Heart left ventricle (tissue), 16 donors: ENCODE data around the gene BICDL1. TPM values are rescaled to one million over a fixed set of nuclear protein-coding genes. Genes with fewer than 3 reads are reported as not detected.

Experiments used
- ATAC-seq, 4 donors: fragments of 200-7000 bp; cut with Tn5 transposase; one replicate each; pipeline ENCODE4 v1.9.1; 2020 to 2022; ENCODE audit warnings: moderate library complexity in 4 of 4, mild to moderate bottlenecking in 3 of 4, moderate number of reproducible peaks in 1 of 4
- DNase-seq, 5 donors: peaks; one replicate each; pipeline ENCODE4 v3.0.0-alpha.2; 2020
- H3K27ac ChIP-seq, 12 donors: fragments of 200-600 bp; sonication (generic) in 4 of 12; one replicate each; pipeline versions ENCODE4 v1.5.0 to v1.8.0; 2016 to 2022; ENCODE audit warnings: mild to moderate bottlenecking in 2 of 12
- H3K27me3 ChIP-seq, 9 donors: fragments of 200-600 bp; sonication (generic) in 2 of 9; one replicate each; pipeline versions ENCODE4 v1.5.1 to v1.8.0; 2016 to 2022; ENCODE audit warnings: mild to moderate bottlenecking in 3 of 9
- H3K36me3 ChIP-seq, 9 donors: fragments of 200-600 bp; sonication (generic) in 2 of 9; one replicate each; pipeline versions ENCODE4 v1.5.0 to v1.8.0; 2018 to 2022; ENCODE audit warnings: mild to moderate bottlenecking in 2 of 9
- H3K4me1 ChIP-seq, 12 donors: fragments of 200-600 bp; sonication (generic) in 4 of 12; one replicate each; pipeline versions ENCODE4 v1.5.0 to v1.8.0; 2016 to 2022; ENCODE audit warnings: mild to moderate bottlenecking in 3 of 12
- H3K4me3 ChIP-seq, 12 donors: fragments of 200-600 bp; sonication (generic) in 4 of 12; one replicate each; pipeline versions ENCODE4 v1.5.0 to v1.8.0; 2017 to 2022; ENCODE audit warnings: mild to moderate bottlenecking in 9 of 12, moderate library complexity in 4 of 12
- H3K9me3 ChIP-seq, 12 donors: fragments of 200-600 bp; sonication (generic) in 4 of 12; one replicate each; pipeline versions ENCODE4 v1.5.0 to v1.8.0; 2016 to 2022; ENCODE audit warnings: mild to moderate bottlenecking in 1 of 12
- CTCF ChIP-seq, 12 donors: fragments of 200-600 bp; sonication (generic) in 4 of 12; IDR thresholded peaks; one replicate each; pipeline versions ENCODE4 v1.5.0 to v1.8.0; 2018 to 2022; ENCODE audit warnings: antibody characterized with exemption in 12 of 12, mild to moderate bottlenecking in 5 of 12
- POLR2A ChIP-seq, 2 donors: fragments of 450-650 bp; IDR thresholded peaks; one replicate each; pipeline ENCODE4 v1.6.1; 2017; ENCODE audit warnings: antibody characterized with exemption in 2 of 2, mild to moderate bottlenecking in 2 of 2, moderate library complexity in 2 of 2
- WGBS, 4 donors: extraction: QIAGEN DNeasy Blood & Tissue Kit in 2 of 4; methylation state at CpG; one replicate each; pipeline versions ENCODE4 v1.1.5 to v1.1.7; 2013 to 2018; 5-methylcytosine and 5-hydroxymethylcytosine counted together
- intact Hi-C, 10 donors: fragments of 100-400 bp; cut with DNase I; formaldehyde crosslinking; loops; one replicate each; pipeline versions ENCODE4 v1.11.1 to v1.14.2; 2022
- polyA plus RNA-seq, 2 donors: library from polyadenylated mRNA; stranded (reverse); fragments of 200-250 nt; gene quantifications; one replicate each; pipeline ENCODE4 v1.2.3, GENCODE V29; 2013
- total RNA-seq, 9 donors: library from RNA; depleted of rRNA in 2 of 9; stranded (reverse); fragments of >200 nt in 2 of 9; fragmentation: NEBNext Ultra II Directional in 3 of 9; extraction: Animal tissue kit (Norgen Biotek cat#: 25700) in 3 of 9; gene quantifications; one replicate each; pipeline versions ENCODE4 v1.1.0 to v1.2.4, GENCODE V29; 2016 to 2023
- donor health status: ischemic (EF 13 %, LVEDD 7.1; RV severe dilation, severe dysfunction).
- donor health status: healthy with polysubstance abuse.
- donor health status: DM: no; HTN: yes; CAD: no.
- donor health status: DM: no; HTN: no; CAD: no.
- donor health status: ischemic (EF 25% LVEDD 6.9; RV normal size, moderate dysfunction).
- donor health status: ischemic (EF 25% LVEDD 5.7; RV mildly dilated, moderate dysfunction).
- donor health status: healthy.
- donor health status: DM: yes; HTN: yes; CAD: no.
- donor health status: ischemic (EF 35%, LVEDD 5.7; RV mildly dilated, moderate dysfunction).
- donor health status: nonischemic (EF 11% LVEDD 7.7; RV severe dilation, severe dysfunction).
- donor health status: DM: yes; HTN: yes; CAD: no.
- donor health status: PGD.
- donor health status: ischemic (EF 29% LVEDD 5.4; RV normal size, mild dysfunction).
- donor health status: nonischemic (EF 23%, LVEDD 6.1; RV moderate dilation, normal function).

The BICDL1 gene
- total and polyA plus RNA-seq, 11 donors: 0.12 to 28.0 (median 0.30) TPM; not detected in 4

GRCh38 chr12:120047072-120047471 lies 58.0 kb downstream of the BICDL1 start:
- H3K9me3 ChIP-seq: peaks cover 0 to 3% (median 0%) of the 10 kb centered on the region in 12 donors
- intact Hi-C loops: no loop called here
- no peaks in the 10 kb centered on the region for H3K36me3 ChIP-seq
- DNase-seq (no peak), ATAC-seq (no peak)
- H3K27ac ChIP-seq: no peak overlapping the region
- WGBS, 4 donors: 90 to 100% (median 97%) methylated on average over 1 of the region's 1 CpG
- H3K27me3 ChIP-seq: peaks cover 0 to 1% (median 0%) of the 10 kb centered on the region in 9 donors
- H3K4me1 ChIP-seq: no peaks in the 10 kb centered on the region
- no peak overlapping the region for H3K4me3 ChIP-seq
- TF ChIP-seq CTCF (IDR thresholded peaks at IDR 0.05): no peak
- TF ChIP-seq POLR2A (IDR thresholded peaks at IDR 0.05): no peak

GRCh38 chr12:120048263-120048662 lies 59.2 kb downstream of the BICDL1 start:
- DNase-seq: no peak
- ATAC-seq: no peak
- no peaks in the 10 kb centered on the region for H3K4me1 ChIP-seq
- H3K4me3 ChIP-seq: no peak overlapping the region
- H3K27me3 ChIP-seq: no peaks in the 10 kb centered on the region
- H3K36me3 ChIP-seq: no peaks in the 10 kb centered on the region
- peaks cover 0 to 3% (median 0%) of the 10 kb centered on the region in 12 donors for H3K9me3 ChIP-seq
- TF ChIP-seq POLR2A (IDR thresholded peaks at IDR 0.05): no peak
- no peak for TF ChIP-seq CTCF (IDR thresholded peaks at IDR 0.05)
- H3K27ac ChIP-seq: no peak overlapping the region
- intact Hi-C loops: no loop called here

- H3K4me1 ChIP-seq: no peaks in the 10 kb centered on the region
- H3K9me3 ChIP-seq: peaks cover 0 to 3% (median 0%) of the 10 kb centered on the region in 12 donors
- no peaks in the 10 kb centered on the region for H3K36me3 ChIP-seq
- ATAC-seq: no peak
- TF ChIP-seq POLR2A (IDR thresholded peaks at IDR 0.05): no peak
- TF ChIP-seq CTCF (IDR thresholded peaks at IDR 0.05): no peak
- no peaks in the 10 kb centered on the region for H3K27me3 ChIP-seq
- DNase-seq: no peak
- WGBS, 4 donors: 64 to 73% (median 70%) methylated on average over 6 of the region's 6 CpGs
- intact Hi-C loops: no loop called here
- no peak overlapping the region for H3K27ac ChIP-seq
- no peak overlapping the region for H3K4me3 ChIP-seq
These were observed 60.4 kb downstream of the BICDL1 start for GRCh38 chr12:120049426-120049825.

GRCh38 chr12:120051535-120051934 lies 62.5 kb downstream of the BICDL1 start:
- no peak for DNase-seq
- WGBS, 4 donors: 85 to 94% (median 88%) methylated on average over 3 of the region's 3 CpGs
- Histone ChIP-seq H3K9me3 (peaks cover 0 to 3% (median 0%) of the 10 kb centered on the region in 12 donors), H3K4me1 (no peaks in the 10 kb centered on the region), H3K36me3 (no peaks in the 10 kb centered on the region), H3K27ac (no peak overlapping the region), H3K27me3 (no peaks in the 10 kb centered on the region), H3K4me3 (no peak overlapping the region)
- ATAC-seq: no peak
- intact Hi-C loops: no loop called here
- TF ChIP-seq CTCF (IDR thresholded peaks at IDR 0.05) (no peak), POLR2A (IDR thresholded peaks at IDR 0.05) (no peak)
